GM10266 (cell line): Measurements from ENCODE around the gene OTOP2.

Experiments
- DNase-seq: peaks from one replicate; pipeline ENCODE4 v3.0.0; 2012; ENCODE audit errors: extremely low spot score
- TF ChIP-seq, protein P1 (sequence below): IDR thresholded peaks from 2 replicates; pipeline ENCODE4 v1.5.1; 2012; ENCODE audit warnings: mild to moderate bottlenecking, low read depth; ENCODE audit not compliant: control insufficient read depth, insufficient read depth; ENCODE audit errors: missing control alignments

Gene OTOP2, protein sequence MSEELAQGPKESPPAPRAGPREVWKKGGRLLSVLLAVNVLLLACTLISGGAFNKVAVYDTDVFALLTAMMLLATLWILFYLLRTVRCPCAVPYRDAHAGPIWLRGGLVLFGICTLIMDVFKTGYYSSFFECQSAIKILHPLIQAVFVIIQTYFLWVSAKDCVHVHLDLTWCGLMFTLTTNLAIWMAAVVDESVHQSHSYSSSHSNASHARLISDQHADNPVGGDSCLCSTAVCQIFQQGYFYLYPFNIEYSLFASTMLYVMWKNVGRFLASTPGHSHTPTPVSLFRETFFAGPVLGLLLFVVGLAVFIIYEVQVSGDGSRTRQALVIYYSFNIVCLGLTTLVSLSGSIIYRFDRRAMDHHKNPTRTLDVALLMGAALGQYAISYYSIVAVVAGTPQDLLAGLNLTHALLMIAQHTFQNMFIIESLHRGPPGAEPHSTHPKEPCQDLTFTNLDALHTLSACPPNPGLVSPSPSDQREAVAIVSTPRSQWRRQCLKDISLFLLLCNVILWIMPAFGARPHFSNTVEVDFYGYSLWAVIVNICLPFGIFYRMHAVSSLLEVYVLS

DNA sequence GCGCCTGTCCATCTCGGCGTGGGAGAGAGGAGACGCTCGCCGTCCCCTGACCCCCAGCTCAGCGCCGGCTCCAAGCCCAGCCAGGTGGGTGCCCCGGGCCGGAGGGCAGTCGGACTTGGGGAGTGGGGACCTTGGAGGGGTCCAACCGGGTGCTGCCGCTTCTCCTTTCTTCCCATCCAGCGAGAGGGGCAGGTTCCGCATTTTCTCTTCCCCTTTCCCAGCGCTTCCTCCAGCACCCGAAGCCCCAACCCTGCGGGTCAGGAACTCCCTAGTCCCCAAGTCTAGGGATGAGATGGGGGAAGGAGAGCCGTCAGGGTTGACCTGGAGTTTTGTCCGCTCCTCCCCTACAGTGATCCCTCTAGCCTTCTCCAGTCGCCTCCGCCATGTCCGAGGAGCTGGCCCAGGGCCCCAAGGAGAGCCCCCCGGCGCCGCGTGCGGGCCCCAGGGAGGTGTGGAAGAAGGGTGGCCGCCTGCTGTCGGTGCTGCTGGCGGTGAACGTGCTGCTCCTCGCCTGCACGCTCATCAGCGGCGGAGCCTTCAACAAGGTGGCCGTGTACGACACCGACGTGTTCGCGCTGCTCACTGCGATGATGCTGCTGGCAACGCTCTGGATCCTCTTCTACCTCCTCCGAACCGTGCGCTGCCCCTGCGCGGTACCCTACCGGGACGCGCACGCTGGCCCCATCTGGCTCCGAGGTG lies at the start of gene OTOP2:
Gene OTOP2 (plus strand): TSS at position 24 of the 699 bp plus-strand sequence. CDS start 360 bp downstream, at position 384.
- TF ChIP-seq, protein P1, sequence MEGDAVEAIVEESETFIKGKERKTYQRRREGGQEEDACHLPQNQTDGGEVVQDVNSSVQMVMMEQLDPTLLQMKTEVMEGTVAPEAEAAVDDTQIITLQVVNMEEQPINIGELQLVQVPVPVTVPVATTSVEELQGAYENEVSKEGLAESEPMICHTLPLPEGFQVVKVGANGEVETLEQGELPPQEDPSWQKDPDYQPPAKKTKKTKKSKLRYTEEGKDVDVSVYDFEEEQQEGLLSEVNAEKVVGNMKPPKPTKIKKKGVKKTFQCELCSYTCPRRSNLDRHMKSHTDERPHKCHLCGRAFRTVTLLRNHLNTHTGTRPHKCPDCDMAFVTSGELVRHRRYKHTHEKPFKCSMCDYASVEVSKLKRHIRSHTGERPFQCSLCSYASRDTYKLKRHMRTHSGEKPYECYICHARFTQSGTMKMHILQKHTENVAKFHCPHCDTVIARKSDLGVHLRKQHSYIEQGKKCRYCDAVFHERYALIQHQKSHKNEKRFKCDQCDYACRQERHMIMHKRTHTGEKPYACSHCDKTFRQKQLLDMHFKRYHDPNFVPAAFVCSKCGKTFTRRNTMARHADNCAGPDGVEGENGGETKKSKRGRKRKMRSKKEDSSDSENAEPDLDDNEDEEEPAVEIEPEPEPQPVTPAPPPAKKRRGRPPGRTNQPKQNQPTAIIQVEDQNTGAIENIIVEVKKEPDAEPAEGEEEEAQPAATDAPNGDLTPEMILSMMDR: no peak

DNA sequence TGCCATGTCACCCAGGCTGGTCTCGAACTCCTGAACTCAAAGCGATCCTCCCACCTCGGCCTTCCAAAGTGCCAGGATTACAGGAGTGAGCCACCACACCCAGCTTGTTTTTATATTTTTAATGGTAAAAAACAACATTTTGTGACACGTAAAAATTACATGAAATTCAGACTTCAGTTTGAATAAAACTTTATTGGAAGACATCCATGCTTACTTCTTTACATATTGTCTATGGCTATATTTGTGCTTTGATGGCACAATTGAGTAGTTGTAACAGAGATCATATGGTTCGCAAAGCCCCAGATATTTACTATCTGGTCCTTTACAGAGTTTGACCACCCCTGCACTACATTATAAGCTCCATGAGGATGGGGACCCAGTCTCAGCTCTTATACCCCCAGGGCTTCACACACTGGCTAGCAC lies 49.4 kb upstream of the OTOP2 start:
- no peak for DNase-seq
- TF ChIP-seq, protein P1: no peak

More for the DNA sequence above, at the start of gene OTOP2:
- no peak for DNase-seq

DNA sequence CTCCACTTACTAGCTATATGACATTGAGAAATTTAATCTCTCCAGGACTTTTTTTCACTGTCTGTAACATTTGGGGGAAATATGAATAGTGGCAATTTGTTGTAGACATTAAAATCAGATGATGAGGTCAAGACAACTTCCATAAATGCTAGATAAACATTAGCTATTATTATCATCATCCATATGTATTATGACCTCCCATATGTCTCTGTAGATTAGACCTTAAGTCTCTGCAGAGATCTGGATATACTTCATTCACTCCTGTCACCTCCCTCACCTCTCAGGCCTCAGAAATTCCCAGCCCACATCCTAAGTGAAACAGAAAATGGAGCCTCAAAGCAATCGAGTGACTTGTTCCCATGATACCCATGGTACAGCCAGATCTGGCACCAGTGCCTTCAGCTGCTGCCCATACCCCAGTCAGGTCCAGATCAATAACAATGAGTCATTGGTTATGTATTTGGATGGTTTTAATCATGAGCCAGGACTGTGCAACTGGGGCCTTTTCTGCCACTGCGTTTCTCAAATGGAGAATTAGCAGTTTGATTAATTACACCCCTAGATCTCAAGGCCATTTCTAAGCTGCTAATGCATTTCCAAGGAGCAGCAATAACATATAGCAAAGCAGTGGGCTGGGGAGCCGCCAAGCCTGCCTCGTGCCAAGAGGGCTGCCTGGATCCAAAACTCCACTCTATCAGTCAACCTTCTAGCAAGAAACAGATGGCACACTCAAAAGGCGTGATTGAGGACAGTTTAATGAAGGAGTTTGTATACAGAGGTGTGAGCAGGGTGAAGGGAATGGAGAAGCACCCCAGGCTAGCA lies 48.7 kb upstream of the OTOP2 start:
- no peak for DNase-seq
- TF ChIP-seq, protein P1: no peak

DNA sequence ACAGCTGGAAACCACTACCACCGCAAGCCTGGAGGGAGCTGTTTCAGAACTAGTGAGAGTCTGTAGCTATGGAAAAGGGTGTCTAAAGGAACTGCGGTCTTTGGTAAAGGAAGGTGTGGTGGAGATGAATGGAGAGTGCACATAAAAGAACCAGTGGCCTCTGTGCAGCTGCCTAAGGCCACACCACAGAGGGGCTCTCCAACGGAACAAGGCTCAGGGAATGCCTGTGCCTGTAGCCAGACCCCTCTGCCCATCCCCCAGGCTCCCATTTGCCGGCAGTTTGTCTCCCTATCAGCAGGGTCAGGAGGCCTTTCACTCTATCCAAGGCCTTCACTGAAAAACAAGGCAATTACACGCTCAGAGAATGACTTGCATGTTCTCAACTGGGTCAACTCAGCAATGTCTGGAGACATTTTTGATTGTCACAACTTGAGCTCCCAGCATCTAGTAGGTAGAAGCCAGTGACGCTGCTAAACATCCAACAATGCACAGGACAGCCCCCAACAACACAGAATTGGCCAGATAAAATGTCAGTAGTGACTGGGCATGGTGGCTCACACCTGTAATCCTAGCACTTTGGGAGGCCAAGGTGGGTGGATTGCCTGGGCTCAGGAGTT lies 48.0 kb upstream of the OTOP2 start:
- TF ChIP-seq, protein P1: no peak
- DNase-seq: no peak

DNA sequence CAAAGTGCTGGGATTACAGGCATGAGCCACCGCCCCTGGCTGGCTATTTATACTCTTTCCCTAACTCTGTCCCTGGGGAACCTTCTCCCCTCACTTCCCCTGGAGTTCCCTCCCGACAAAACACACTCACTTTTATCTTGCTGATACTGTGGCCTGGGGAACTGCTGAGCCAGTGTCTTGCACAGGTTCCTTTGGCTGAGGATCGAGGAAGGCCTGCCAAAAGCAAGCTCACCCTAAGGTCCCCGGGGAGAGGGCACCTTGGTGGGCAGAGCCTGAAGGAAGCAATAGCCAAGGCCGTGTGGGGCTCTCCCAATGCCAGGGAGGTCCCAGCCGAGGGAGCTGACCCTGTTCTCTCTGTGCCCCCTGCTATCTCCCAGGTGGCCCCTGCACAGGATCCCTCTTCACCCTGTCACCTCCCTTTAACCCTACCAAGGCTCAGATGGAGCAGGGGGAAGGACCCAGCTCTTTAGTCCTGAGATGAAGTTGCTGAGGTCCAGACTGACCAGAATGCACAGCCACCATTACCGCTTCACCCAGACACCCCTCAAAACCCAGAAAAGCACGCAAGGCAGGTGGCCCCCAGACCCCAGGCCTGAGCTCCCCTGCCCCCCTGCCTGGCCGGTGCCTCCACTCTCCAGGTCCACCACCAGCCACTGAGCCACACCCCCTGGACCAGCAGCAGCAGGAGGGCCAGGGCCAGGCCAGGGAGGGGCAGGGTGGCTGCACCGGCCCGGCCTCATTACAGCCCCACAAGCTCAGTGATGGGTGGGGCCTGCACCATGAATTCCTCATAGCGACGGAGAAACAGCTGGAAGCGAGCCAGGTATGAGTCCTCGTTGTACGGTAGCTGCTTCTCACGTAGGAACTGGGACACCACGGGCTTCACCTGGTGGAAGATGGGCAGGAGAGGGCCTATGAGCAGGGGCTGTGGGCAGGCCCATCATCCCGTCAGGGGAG lies 46.2 kb upstream of the OTOP2 start:
- DNase-seq: no peak
- TF ChIP-seq, protein P1: no peak

DNA sequence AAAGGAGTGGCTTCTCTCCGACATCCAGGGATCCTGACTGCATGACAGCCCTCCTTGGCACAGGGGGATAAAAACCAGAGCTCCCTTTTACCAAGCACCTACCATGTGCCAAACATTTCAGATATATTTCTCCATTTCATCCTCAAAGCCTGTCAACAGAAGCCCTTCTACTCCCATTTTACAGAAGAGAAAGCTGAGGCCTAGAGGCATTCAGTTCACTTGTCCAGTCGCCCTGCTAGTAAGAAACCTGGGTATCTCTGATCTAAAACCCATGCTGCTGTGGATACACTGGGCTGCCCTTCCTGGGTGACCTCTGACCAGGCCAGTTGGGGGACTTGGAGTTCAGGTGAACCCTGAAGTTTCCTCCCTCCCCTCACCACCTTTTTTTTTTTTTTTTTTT lies 45.4 kb upstream of the OTOP2 start:
- TF ChIP-seq, protein P1: no peak
- no peak for DNase-seq
